GM19324 (cell line): ENCODE measurements around the gene PRRT1B.
"Not testable (repeated sequence)": the region's sequence is repeated elsewhere in the genome, so short reads cannot be mapped to it uniquely, and the experiment has no call there.

Source experiments
- ATAC-seq: cut with Tn5 transposase; IDR thresholded peaks from one replicate; pipeline ENCODE4 v1.9.1; 2021; ENCODE audit warnings: mild to moderate bottlenecking, moderate library complexity; ENCODE audit not compliant: unreplicated experiment, low FRiP score

The PRRT1B gene

DNA sequence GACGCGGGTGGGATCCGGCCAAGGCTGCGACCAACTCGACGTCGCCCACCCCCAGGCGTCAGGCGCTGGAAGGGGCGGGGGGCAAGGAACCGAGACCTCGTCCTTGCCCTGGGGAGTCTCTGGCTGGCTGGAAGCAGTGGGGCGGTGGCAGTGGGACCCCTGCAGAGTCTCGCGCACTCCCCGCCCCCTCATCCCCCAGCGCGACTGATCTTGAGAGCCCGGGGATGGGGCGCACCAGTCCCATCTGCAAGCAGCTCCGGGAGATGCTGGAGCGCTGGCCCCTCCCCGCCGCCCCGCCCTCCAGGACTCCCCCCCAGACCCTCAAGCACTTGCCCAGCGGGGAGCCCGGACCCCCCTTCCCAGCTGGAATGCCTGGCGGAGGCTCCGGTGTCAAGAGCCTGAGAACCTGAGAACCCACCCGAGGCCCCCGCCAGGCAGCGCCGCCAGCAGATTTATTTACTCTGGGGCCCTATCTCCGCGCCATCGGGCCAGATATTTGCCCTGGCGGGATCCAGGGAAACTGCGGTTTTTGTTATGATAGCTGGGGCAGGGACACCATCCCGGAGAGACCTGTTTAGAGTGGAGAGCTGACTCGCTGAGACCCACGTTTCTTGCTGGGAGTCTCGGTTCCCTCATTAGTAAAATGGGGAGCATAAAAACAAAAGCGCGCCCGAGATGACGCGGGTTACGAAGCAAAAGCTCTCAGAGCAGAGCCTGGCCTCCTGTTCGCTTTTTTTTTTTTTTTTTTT, 1.2 kb downstream of the PRRT1B start:
- no peak for ATAC-seq

- ATAC-seq = not testable (repeated sequence)
Measured at GRCh38 chr9:131549186-131549585, 3.9 kb downstream of the PRRT1B start.

- ATAC-seq = not testable (repeated sequence)
Measured at GRCh38 chr9:131550465-131550864, 5.1 kb downstream of the PRRT1B start.

GRCh38 chr9:131552030-131552429, 6.7 kb downstream of the PRRT1B start:
- ATAC-seq = no peak

DNA sequence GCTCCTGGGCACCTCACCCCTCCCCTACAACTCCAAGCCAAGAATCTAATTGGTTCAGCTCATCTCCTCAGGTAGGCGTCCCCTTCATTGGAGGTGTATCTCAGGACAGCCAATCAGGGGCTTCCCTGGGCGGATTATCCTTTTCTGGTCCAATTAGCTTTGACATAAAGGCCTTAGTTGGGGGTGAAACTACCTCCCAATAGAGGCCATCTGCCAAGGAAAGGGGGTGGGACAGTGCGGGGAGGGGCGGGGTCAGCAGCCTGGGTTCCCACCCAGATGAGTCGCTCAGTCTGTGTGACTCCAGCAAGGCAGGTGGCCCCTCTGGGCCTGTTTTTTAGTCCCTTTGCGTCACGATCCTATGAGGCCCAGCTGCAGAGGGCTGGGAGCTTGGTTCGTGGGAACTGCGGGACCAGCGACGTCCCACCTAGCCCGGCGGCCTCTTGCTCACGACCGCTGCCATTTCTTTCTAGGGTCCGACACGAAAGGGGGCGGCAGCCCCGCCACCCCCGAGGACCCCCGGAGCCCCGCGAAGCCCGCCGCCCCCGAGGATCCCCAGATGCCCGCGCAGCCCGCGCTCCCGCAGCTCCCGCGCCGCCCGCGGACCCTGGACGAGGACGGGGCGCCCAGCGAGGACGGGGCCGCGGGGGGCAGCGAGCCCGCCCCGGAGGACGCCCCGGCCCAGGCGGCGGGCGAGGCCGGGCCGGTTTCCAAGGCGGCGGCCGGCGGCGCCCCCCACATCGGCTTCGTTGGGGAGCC, 8.9 kb downstream of the PRRT1B start:
- no peak for ATAC-seq

DNA sequence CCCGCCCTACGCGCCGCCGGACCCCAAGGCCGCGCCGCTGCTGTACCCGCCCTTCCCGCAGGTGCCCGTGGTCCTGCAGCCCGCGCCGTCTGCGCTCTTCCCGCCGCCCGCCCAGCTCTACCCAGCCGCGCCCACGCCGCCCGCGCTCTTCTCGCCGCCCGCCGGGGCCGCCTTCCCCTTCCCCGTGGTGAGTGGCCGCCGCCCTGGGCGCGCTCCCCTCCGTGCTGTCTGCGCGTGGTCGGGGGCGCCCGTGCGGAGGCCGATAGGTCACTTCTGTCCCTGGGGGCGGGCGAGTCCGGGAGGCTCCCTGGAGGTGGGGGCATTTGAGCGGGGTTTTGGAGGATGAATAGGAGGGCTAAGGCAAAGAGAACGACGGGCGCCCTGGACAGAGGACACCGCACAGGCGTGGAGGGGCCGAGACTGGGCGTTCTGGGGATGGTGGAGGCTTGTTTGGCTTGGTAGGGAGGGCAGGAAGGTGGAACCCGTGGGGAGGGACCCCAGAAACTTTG, 9.6 kb downstream of the PRRT1B start:
- ATAC-seq = no peak

DNA sequence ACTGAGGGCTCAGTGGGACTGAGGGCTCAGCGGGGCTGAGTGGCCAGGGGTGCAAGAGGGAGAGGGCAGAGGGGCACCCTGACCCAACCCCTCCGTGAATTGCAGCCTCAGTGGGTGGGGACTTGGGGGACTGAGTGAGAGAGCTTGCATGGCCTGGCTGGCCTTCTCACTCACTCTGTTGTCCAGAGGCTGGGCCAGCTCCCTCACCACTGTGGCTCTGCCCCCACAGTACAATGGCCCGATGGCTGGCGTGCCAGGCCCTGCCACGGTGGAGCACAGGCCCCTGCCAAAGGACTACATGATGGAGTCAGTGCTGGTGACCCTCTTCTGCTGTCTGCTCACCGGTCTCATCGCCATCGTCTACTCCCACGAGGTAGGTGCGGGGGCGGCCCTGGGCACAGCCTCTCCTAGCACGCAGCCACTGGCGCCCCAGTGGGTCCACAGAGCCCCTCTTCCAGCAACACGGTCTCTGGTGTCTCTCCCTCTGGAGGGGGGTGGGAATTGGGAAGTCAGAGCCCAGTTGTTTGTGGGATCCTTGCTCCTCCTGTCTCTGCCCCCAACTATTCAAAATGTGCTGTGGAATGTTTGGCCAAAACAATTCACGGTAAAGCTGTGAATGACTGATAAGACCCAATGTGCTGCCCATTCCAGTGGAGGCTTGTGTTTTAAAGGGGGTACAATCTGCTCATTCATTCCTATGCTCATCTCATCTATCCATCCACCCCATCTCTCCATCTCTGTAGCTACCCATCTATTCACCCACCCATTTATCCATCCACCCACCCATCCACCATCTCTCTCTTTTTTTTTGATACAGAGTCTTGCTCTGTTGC, 10.7 kb downstream of the PRRT1B start:
- ATAC-seq = no peak

GRCh38 chr9:131557855-131558548, 12.7 kb downstream of the PRRT1B start:
- ATAC-seq = no peak

DNA sequence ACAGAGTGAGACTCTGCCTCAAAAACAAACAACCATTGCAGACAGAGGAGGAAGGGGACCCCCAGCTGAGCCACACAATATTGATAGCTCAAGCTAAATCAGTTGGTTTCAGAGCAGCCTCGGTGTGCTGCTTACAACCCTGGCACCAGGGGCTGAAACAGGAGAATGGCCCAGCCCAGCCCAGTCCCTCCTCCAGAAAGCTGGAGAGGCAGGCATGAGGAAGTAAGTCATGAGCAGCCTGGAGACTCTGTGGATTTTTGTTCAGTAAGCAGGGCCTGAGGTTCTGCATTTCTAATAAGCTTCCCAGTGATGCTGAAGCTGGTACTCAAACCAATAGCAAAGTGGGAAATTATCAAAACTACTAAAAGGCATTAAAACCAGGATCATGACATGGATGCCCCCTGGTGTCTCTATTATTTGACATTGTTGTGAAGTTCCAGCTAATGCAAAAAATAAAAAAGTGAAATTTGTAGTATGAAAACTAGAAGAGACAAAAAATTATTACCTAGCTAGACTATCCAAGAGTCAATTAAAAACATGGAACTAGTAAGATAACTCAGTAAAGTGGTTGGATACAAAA, 14.2 kb downstream of the PRRT1B start:
- ATAC-seq = no peak

- ATAC-seq = no peak
Measured at GRCh38 chr9:131562032-131562959, 17.0 kb downstream of the PRRT1B start.

GRCh38 chr9:131565369-131565768, 20.0 kb downstream of the PRRT1B start:
- no peak for ATAC-seq

DNA sequence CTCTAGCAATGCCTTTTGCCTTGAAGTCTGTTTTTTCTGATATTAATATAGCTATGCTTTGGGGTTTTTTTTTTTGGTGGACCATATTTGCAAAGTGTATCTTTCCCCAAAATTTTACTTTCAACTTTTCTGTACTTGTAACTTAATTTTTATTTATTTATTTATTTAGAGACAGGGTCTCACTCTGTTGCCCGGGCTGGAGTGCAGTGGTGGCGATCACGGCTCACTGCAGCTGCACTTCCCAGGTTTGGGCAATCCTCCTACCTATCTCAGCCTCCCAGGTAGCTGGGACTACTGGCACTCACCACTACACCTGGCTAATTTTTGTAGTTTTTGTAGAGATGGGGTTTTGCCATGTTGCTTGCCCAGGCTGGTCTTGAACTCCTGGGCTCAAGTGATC, 20.8 kb downstream of the PRRT1B start:
- no peak for ATAC-seq

- ATAC-seq = no peak
Measured at GRCh38 chr9:131567910-131568309, 22.6 kb downstream of the PRRT1B start.

GRCh38 chr9:131574730-131575640, 29.7 kb downstream of the PRRT1B start:
- no peak for ATAC-seq

GRCh38 chr9:131575946-131576853, 30.9 kb downstream of the PRRT1B start:
- ATAC-seq = no peak

DNA sequence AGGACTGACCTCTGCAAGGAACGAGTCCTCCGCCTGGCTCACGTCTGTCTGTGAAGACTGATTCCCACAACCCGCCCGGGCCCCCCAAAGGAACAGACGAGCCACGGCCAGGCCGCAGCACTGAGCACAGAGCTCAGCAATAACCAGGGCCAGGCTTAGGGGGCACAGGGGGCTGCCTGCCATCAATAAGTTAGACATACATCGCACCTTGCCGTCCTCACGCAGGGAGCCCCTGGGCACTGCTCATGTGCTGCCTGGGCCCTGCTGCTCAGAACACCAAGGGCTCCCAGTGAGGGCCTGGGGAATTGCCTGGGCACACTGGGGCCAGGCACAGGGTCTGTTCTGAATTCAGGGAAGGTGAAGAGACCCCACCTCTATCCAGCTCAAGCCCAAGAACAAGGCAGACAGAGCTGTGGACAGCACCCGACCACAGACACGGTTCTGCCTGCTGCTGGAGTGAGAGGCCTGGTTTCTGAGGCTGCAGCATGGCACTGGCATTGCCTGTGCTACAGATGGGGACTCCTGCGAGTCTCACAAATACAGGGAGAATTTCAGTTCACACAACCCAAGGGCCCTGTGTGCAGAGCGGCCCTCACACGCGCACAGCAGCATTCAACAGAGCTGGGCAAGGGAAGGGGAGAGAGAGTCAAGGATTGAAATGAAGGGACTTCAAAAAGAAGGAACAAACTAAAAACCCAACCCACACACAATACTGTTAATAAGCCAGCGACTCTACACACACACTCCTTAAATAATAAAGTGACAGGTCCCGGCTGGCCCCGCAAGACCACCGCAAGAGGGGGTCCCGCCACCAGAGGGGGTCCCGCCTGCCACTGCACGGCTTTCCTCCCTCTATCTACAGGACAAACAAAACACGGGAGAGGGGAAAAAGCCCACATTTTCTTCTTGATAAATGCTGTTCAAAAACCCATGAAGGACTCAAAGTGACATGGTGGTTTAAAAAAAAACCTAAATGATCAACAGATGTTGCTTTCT, 32.0 kb downstream of the PRRT1B start:
- no peak for ATAC-seq
